HepG2 (cell line): ENCODE measurements around the gene ELP5. TPM values are rescaled to one million over a fixed set of nuclear protein-coding genes. Genes with fewer than 3 reads are reported as not detected.

Experiments used
- ARID4A ChIP-seq: sonication (generic); formaldehyde crosslinking; IDR thresholded peaks from 2 replicates; pipeline ENCODE4 v1.5.0; 2020; ENCODE audit warnings: mild to moderate bottlenecking, missing genetic modification reagents, borderline replicate concordance
- ARNT2 ChIP-seq: sonication (generic); formaldehyde crosslinking; IDR thresholded peaks from 2 replicates; pipeline ENCODE4 v1.8.0; 2022; ENCODE audit warnings: mild to moderate bottlenecking, low read depth, missing genetic modification reagents, moderate library complexity
- BCL3 ChIP-seq: sonication (generic); formaldehyde crosslinking; IDR thresholded peaks from 2 replicates; pipeline ENCODE4 v1.5.1; 2020; ENCODE audit warnings: mild to moderate bottlenecking, missing genetic modification reagents, moderate library complexity
- DNMT1 ChIP-seq: sonication (generic); formaldehyde crosslinking; IDR thresholded peaks from 2 replicates; pipeline ENCODE4 v1.5.1; 2020; ENCODE audit warnings: mild to moderate bottlenecking, missing genetic modification reagents
- FOXO1 ChIP-seq: sonication (generic); formaldehyde crosslinking; IDR thresholded peaks from 2 replicates; pipeline ENCODE4 v1.4.0; 2020; ENCODE audit warnings: missing genetic modification reagents
- HOXD1 ChIP-seq: sonication (generic); formaldehyde crosslinking; IDR thresholded peaks from 2 replicates; pipeline ENCODE4 v1.5.0; 2020; ENCODE audit warnings: missing genetic modification reagents
- MXD4 ChIP-seq: IDR thresholded peaks from 2 replicates; pipeline ENCODE4 v1.6.1; 2016; ENCODE audit warnings: mild to moderate bottlenecking, missing biosample characterization, missing genetic modification reagents
- RXRB ChIP-seq: IDR thresholded peaks from 2 replicates; pipeline ENCODE4 v1.6.1; 2016; ENCODE audit warnings: borderline replicate concordance, missing genetic modification reagents, missing compliant biosample characterization
- SALL1 ChIP-seq: sonication (generic); formaldehyde crosslinking; IDR thresholded peaks from 2 replicates; pipeline ENCODE4 v1.8.0; 2022; ENCODE audit warnings: mild to moderate bottlenecking, missing genetic modification reagents
- SAP130 ChIP-seq: IDR thresholded peaks from 2 replicates; pipeline ENCODE4 v1.6.1; 2016; ENCODE audit warnings: low read depth
- TBX2 ChIP-seq: sonication (generic); formaldehyde crosslinking; IDR thresholded peaks from 2 replicates; pipeline ENCODE4 v1.5.0; 2020; ENCODE audit warnings: missing genetic modification reagents, mild to moderate bottlenecking, borderline replicate concordance
- ZBTB10 ChIP-seq: sonication (generic); formaldehyde crosslinking; IDR thresholded peaks from 2 replicates; pipeline ENCODE4 v1.4.0; 2020; ENCODE audit warnings: missing genetic modification reagents, borderline replicate concordance
- ZBTB7B ChIP-seq: sonication (generic); formaldehyde crosslinking; IDR thresholded peaks from 2 replicates; pipeline ENCODE4 v1.4.0; 2020; ENCODE audit warnings: missing genetic modification reagents
- ZC3H13 ChIP-seq: sonication (generic); formaldehyde crosslinking; IDR thresholded peaks from 2 replicates; pipeline ENCODE4 v1.8.1; 2023; ENCODE audit warnings: mild to moderate bottlenecking, missing genetic modification reagents, moderate library complexity
- ZMYM4 ChIP-seq: sonication (generic); formaldehyde crosslinking; IDR thresholded peaks from 2 replicates; pipeline ENCODE4 v1.8.1; 2023; ENCODE audit warnings: mild to moderate bottlenecking, missing genetic modification reagents
- ZNF101 ChIP-seq: sonication (generic); formaldehyde crosslinking; IDR thresholded peaks from 2 replicates; pipeline ENCODE4 v1.4.0; 2020; ENCODE audit warnings: mild to moderate bottlenecking, low read depth, missing genetic modification reagents, borderline replicate concordance
- ZNF138 ChIP-seq: sonication (generic); formaldehyde crosslinking; IDR thresholded peaks from 2 replicates; pipeline ENCODE4 v1.5.0; 2020; ENCODE audit warnings: mild to moderate bottlenecking, low read depth, missing genetic modification reagents
- ZNF546 ChIP-seq: sonication (generic); formaldehyde crosslinking; conservative IDR thresholded peaks from 2 replicates; pipeline ENCODE4 v1.8.1; 2023; ENCODE audit warnings: mild to moderate bottlenecking, missing genetic modification reagents
- ZNF766 ChIP-seq: sonication (generic); formaldehyde crosslinking; IDR thresholded peaks from 2 replicates; pipeline ENCODE4 v1.5.0; 2020; ENCODE audit warnings: missing genetic modification reagents, borderline replicate concordance
- ZNF792 ChIP-seq: IDR thresholded peaks from 2 replicates; pipeline ENCODE4 v1.6.1; 2016
- ZNF883 ChIP-seq: sonication (generic); formaldehyde crosslinking; IDR thresholded peaks from 2 replicates; pipeline ENCODE4 v1.5.1; 2020; ENCODE audit warnings: mild to moderate bottlenecking, missing genetic modification reagents; ENCODE audit errors: not compliant biosample characterization
- ZSCAN12 ChIP-seq: sonication (generic); formaldehyde crosslinking; IDR thresholded peaks from 2 replicates; pipeline ENCODE4 v1.9.0; 2021; ENCODE audit warnings: mild to moderate bottlenecking, missing genetic modification reagents
- polyA plus RNA-seq, 8 experiments: library from polyadenylated mRNA; depleted of rRNA in 3 of 8; stranded (reverse) in 7 of 8; unstranded in 1 of 8; fragments of >200 nt; fragmentation: Illumina TruSeq in 4 of 8; extraction: Trizol in 4 of 8; gene quantifications; 2 replicates each; pipeline versions ENCODE4 v1.2.1 to v1.2.3, GENCODE V29; 2011 to 2016; ENCODE audit warnings: low read depth in 4 of 8, missing spikeins in 1 of 8, mixed read lengths in 1 of 8; ENCODE audit not compliant: insufficient read depth in 1 of 8
- total RNA-seq, 5 experiments: library from RNA; depleted of rRNA; stranded (reverse); fragments of >200 nt; fragmentation: Illumina TruSeq; extraction: Trizol; gene quantifications; 2 replicates each; pipeline ENCODE4 v1.2.3, GENCODE V29; 2016; ENCODE audit warnings: low read depth in 1 of 5

ELP5 gene
- total and polyA plus RNA-seq, 2 of the 13 experiments (the other 11 are each of a cell fraction or from before 2014, with no cell fraction given) = 67.6 to 69.8 TPM

GRCh38 chr17:7296189-7296861 lies 44.3 kb downstream of the ELP5 start (continued):
- no peak; the same call in 1 of the 2 replicates for TF ChIP-seq BCL3 (CRISPR knock-in tag)
- 0 out of 2 replicates have a peak, but pooled peaks have one; percentile 44 for TF ChIP-seq ZNF138
- TF ChIP-seq ZNF883 = peak; percentile 66
- TF ChIP-seq ZNF766 (CRISPR knock-in tag) = peak; percentile 64; the same call in 1 of the 2 replicates
- peak; percentile 80 for TF ChIP-seq SAP130
- TF ChIP-seq TBX2 (CRISPR knock-in tag) = peak; percentile 58
- TF ChIP-seq RXRB (CRISPR knock-in tag) = peak; percentile 47; the same call in 1 of the 2 replicates
- TF ChIP-seq DNMT1 (CRISPR knock-in tag) = peak; percentile 61; the same call in 1 of the 2 replicates
- TF ChIP-seq MXD4 (CRISPR knock-in tag) = peak; percentile 86
- 0 out of 2 replicates have a peak, but pooled peaks have one; percentile 33 for TF ChIP-seq ARNT2 (CRISPR knock-in tag)
- TF ChIP-seq ZBTB10 (CRISPR knock-in tag) = 0 out of 2 replicates have a peak, but pooled peaks have one; percentile 28
- TF ChIP-seq ZC3H13 = no peak
- peak; percentile 66; the same call in 1 of the 2 replicates for TF ChIP-seq ZNF792 (CRISPR knock-in tag)
- peak; percentile 68 for TF ChIP-seq SALL1 (CRISPR knock-in tag)
- peak; percentile 30; the same call in 1 of the 2 replicates for TF ChIP-seq FOXO1 (CRISPR knock-in tag)
- TF ChIP-seq ARID4A = peak; percentile 85
- TF ChIP-seq ZNF546 (CRISPR knock-in tag) = peak; percentile 78; the same call in 1 of the 2 replicates
- no peak for TF ChIP-seq ZSCAN12 (CRISPR knock-in tag)
- TF ChIP-seq HOXD1 = no peak
- peak; percentile 16; the same call in 1 of the 2 replicates for TF ChIP-seq ZMYM4 (CRISPR knock-in tag)
- 0 out of 2 replicates have a peak, but pooled peaks have one; percentile 17 for TF ChIP-seq ZNF101 (CRISPR knock-in tag)
- TF ChIP-seq ZBTB7B (CRISPR knock-in tag) = 0 out of 2 replicates have a peak, but pooled peaks have one; percentile 24
